KBM-7 (cell line): ENCODE measurements around the gene APBA3.
A peak's percentile ranks its signal among the peaks of the same experiment; 100 is the strongest.
"Not testable (repeated sequence)": the region's sequence is repeated elsewhere in the genome, so short reads cannot be mapped to it uniquely, and the experiment has no call there.

Experiments used
- DNase-seq: peaks from one replicate; pipeline ENCODE4 v3.0.0-alpha.2; 2015
- in situ Hi-C: fragments of 300-500 bp; cut with MboI; formaldehyde crosslinking; loops from 2 replicates; pipeline ENCODE4 v1.14.3; 2020; ENCODE audit warnings: low sequenced_read_pairs, low pct_unique_long_range_greater_than_20kb, mixed read lengths

APBA3 gene

DNA sequence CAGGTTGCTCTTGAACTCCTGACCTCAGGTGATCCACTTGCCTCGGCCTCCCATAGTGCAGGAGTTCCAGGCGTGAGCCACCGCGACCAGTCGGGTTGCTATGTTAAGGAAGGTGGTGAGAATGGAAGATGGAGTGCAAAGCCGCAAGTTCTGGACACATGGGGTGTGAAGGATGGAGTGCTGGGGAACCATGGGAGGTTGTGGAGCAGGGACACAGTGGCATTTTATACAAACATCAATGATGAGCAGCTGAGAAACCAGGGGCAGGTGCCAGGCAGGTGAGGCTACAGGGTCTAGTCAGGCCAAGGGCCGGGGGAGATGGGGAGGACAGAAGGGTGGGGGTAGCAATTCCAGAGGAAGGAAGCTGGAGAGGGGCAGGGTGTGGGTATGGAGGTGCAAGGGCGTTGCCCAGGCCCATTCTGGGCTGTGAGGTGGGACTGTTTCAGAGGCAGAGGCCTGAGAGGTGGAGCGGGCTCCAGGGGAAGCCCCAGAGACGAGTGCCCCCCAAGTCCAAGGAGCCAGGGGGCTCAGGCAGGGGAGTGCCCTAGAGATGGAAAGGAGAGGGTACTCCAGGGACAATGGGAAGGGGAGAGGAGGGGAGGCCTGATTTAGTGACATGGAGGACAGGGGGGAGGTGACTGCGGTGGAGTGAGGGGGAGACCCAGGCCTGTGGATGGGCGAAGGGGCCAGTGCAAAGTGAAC is 12.5 kb upstream of the APBA3 start:
- in situ Hi-C loops, result no loop called here
- no peak for DNase-seq

- DNase-seq, result no peak
- in situ Hi-C loops, result no loop called here
Observed at GRCh38 chr19:3771906-3772455, 10.5 kb upstream of the APBA3 start, which contains the start of gene RAX2. Gene RAX2 (minus strand): TSS chr19:3772228. CDS start chr19:3771742, 486 bp downstream.

GRCh38 chr19:3771000-3771905 is 9.8 kb upstream of the APBA3 start:
- in situ Hi-C loops, result no loop called here
- DNase-seq, result no peak

GRCh38 chr19:3770136-3770999 is 8.9 kb upstream of the APBA3 start:
- DNase-seq, result no peak
- in situ Hi-C loops, result no loop called here

GRCh38 chr19:3769494-3769893 is 8.0 kb upstream of the APBA3 start:
- in situ Hi-C loops, result no loop called here
- no peak for DNase-seq

DNA sequence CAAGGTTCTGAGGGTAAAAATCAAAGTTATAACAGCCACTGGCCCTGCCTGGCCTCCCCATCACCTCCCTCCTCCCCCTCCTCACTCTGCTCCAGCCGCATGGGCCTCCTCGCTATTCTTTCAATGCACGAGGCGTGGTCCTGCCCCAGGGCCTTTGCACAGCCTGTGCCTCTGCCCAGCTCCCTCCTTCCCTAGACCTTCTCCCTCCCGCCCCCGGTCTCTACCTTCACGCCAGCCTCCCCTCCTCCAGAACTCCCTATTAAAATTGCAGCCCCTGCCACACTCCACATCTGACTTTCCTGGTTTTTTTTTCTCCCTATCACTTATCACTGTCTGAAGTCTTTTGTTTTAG is 7.2 kb upstream of the APBA3 start:
- no peak for DNase-seq
- in situ Hi-C loops, result no loop called here

DNA sequence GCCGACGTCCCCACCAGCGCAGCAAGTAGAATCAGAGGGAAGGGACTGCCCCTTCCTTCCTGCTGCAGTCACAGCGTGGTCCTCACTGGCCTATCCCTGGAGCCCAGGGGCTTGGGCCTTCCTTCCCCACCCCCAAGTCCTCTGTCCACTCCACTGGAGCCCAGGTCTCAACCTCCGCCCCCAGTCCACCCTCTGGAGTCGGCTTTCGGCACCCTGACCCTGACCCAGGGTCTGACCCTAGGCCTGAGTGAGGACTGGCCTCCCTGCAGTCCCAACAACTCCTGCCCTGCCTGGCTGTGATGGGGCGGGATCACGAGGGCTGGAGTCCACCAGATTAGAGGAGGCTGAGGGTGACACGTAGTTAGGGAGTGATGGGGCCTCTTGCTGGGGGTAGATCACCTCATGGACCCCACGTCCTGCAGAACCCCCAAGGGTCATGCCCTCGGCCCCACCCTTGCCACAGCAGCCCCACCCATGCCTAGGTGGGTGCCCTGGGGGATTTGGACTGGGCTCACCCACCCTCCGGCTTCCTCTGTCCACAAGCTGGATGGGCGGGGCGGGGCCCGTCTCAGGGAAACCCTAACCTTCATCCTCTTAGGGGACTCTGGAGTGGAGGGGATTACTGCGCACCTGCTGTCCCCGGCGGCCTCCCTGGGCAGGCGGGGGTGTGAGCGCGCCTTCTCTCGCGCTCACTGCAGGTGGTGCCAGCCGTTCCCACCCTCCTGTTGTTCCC is 6.7 kb upstream of the APBA3 start:
- DNase-seq, result no peak
- in situ Hi-C loops, result no loop called here

DNA sequence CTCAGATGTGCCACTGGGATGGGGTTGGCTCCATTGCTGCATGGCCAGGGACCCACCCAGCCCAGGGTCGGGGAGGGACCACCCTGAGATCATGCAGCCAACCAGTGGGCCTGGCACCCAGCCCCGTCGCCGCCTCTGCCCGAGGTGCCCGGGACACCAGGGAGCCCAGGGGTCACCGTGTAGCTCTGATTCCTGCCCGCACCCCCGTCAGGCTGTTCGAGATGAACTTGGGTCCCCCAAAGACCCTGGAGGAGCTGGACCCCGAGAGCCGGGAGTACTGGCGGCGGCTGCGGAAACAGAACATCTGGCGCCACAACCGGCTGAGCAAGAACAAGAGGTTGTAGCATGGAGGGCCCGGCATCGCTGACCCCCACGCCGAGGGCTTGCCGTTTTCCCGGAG is 5.6 kb upstream of the APBA3 start:
- in situ Hi-C loops, result no loop called here
- no peak for DNase-seq

DNA sequence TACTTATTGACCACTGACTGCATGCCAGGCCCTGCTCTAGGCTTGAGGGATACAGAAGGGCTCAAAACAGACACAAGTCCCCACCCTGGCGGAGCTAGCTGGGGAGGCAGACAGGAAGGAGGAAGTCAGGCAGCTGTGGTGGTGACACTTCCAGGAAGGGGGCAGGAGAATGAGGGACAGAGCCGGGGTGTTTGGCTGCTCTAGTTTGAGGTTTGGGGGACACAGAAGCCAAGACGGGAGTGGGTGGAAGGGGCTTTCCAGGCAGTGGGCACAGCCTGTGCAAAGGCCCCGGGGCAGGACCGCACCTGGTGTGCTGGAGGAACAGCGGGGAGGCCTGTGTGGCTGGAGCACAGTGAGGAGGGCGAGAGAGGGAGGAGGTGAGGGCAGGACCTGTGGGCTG is 5.0 kb upstream of the APBA3 start:
- DNase-seq, result no peak
- in situ Hi-C loops, result no loop called here

DNA sequence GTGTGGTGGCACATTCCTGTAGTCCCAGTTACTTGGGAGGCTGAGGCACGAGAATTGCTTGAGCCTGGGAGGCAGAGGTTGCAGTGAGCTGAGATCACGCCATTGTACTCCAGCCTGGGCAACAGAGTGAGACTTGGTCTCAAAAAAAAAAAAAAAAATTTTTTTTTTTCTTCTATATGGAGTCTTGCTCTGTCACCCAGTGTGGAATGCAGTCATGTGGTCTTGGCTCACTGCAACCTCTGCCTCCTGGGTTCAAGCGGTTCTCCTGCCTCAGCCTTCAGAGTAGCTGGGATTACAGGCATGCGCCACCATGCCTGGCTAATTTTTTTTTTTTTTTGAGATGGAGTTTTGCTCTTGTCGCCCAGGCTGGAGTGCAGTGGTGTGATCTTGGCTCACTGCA is 4.3 kb upstream of the APBA3 start:
- in situ Hi-C loops, result not testable (repeated sequence)

DNA sequence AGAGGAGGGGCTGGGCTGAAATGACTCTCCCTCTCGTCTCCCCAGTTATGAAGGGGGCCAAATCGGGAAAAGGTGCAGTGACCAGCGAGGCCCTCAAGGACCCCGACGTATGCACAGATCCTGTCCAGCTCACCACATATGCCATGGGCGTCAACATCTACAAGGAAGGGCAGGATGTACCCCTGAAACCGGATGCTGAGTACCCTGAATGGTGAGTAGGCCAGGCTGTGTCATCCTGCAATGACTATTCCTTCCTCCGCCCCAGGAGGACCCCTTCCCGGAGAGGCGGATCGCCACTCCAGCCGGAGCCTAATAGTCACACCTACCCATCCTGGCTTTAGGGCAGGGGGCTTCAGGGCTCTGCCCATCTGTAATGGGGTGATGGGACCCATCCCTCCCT is 3.6 kb upstream of the APBA3 start:
- in situ Hi-C loops, result no loop called here
- no peak for DNase-seq

More for the DNA sequence above, 4.3 kb upstream of the APBA3 start:
- DNase-seq, result not testable (repeated sequence)

- in situ Hi-C loops, result no loop called here
- peak; percentile 99 for DNase-seq
Observed at GRCh38 chr19:3762501-3763459, 1.3 kb upstream of the APBA3 start, which contains the start of gene MRPL54. Gene MRPL54 (plus strand): TSS chr19:3762682. CDS start chr19:3762701, 19 bp downstream.

- in situ Hi-C loops, result no loop called here
- no peak for DNase-seq
Observed at GRCh38 chr19:3762130-3762473, 610 bp upstream of the APBA3 start.

DNA sequence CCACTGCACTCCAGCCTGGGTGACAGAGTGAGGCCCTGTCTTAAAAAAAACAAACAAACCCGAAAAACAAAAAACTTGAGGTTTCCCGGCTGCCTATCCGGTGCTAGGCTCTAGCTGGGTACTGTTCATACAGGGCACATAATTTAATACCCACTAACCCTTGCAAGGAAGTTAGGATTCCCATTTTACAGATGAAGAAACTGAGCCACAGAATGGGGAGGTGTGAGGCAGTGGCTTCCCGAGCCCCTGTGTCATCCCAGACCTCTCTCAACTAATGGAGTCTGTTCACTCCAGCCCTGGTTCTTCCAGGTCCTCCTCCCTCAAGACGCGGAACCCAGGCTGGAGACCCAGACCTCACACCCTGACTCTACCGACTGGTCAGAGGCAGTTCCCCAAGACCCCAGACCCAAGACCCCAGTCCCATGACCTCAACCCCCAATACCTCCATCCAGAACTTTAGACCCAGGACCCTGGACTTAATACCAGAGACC is 576 bp downstream of the APBA3 start:
- no peak for DNase-seq
- in situ Hi-C loops, result no loop called here

GRCh38 chr19:3759482-3760254 is 1.8 kb downstream of the APBA3 start:
- in situ Hi-C loops, result no loop called here

DNA sequence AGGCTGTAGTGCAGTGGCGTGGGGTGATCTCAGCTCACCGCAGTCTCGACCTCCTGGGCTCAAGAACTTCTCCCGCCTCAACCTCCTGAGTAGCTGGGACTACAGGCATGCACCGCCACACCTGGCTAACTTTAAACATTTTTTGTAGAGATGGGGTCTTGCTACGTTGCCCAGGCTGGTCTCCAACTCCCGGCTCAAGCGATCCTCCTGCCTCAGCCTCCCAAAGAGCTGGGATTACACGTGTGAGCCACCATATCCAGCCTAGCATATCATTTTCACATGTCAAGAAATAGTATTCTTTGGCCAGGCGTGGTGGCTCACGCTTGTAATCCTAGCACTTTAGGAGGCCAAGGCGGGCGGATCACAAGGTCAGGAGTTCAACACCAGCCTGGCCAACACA is 3.2 kb downstream of the APBA3 start:
- DNase-seq, in situ Hi-C loops: not testable (repeated sequence)

More at GRCh38 chr19:3759482-3760254, 1.8 kb downstream of the APBA3 start:
- DNase-seq, result no peak

DNA sequence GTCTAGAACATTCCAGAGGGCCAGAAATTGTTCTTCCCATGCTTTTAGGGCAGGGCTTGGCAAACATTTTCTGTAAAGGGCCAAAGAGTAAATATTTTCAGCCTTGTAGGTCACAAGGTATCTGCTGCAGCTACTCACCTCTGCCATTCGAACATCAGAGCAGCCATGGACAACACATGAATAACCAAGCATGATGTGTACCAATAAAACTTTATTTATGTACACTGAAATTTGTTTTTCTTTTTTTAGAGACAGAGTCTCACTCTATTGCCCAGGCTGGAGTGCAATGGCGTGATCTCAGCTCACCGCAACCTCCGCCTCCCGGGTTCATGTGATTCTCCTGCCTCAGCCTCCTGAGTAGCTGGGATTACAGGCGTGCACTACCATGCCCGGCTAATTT is 3.8 kb downstream of the APBA3 start:
- in situ Hi-C loops, DNase-seq: not testable (repeated sequence)
